ENCODE measurements around the gene ADORA2A.

ADORA2A gene

GRCh38 chr22:24443668-24444067 lies 16.3 kb downstream of the ADORA2A start:
- no peak for TF ChIP-seq CTCF (IDR thresholded peaks at IDR 0.05; ENCODE audit: insufficient read depth, missing control alignments)
- DNase-seq (ENCODE audit: insufficient read length, low spot score) (peak; percentile 41), FAIRE-seq (no peak)

GRCh38 chr22:24444251-24444650 lies 16.9 kb downstream of the ADORA2A start:
- FAIRE-seq (no peak), DNase-seq (ENCODE audit: insufficient read length, low spot score) (peak; percentile 16)
- no peak for TF ChIP-seq CTCF (IDR thresholded peaks at IDR 0.05; ENCODE audit: insufficient read depth, missing control alignments)

- DNase-seq (ENCODE audit: insufficient read length, low spot score) (peak; percentile 37), FAIRE-seq (no peak)
- no peak for TF ChIP-seq CTCF (IDR thresholded peaks at IDR 0.05; ENCODE audit: insufficient read depth, missing control alignments)
Measured at GRCh38 chr22:24444729-24445466, 17.5 kb downstream of the ADORA2A start.

GRCh38 chr22:24445481-24446259 lies 18.3 kb downstream of the ADORA2A start:
- no peak for TF ChIP-seq CTCF (IDR thresholded peaks at IDR 0.05; ENCODE audit: insufficient read depth, missing control alignments)
- FAIRE-seq (peak; percentile 93), DNase-seq (ENCODE audit: insufficient read length, low spot score) (peak; percentile 98)

GRCh38 chr22:24446260-24446611 lies 18.8 kb downstream of the ADORA2A start:
- no peak for FAIRE-seq
- no peak for TF ChIP-seq CTCF (IDR thresholded peaks at IDR 0.05; ENCODE audit: insufficient read depth, missing control alignments)
- DNase-seq (ENCODE audit: insufficient read length, low spot score): no peak

GRCh38 chr22:24450610-24451009 lies 23.2 kb downstream of the ADORA2A start:
- TF ChIP-seq CTCF (IDR thresholded peaks at IDR 0.05; ENCODE audit: insufficient read depth, missing control alignments): no peak
- DNase-seq (ENCODE audit: insufficient read length, low spot score) (no peak), FAIRE-seq (peak; percentile 80)

GRCh38 chr22:24451162-24451561 lies 23.8 kb downstream of the ADORA2A start:
- no peak for TF ChIP-seq CTCF (IDR thresholded peaks at IDR 0.05; ENCODE audit: insufficient read depth, missing control alignments)
- no peak for DNase-seq (ENCODE audit: insufficient read length, low spot score)
- FAIRE-seq: no peak
